T-helper 22 cell (primary cell): ENCODE measurements around the gene ZC3H4.
"Not testable (repeated sequence)": the region's sequence is repeated elsewhere in the genome, so short reads cannot be mapped to it uniquely, and the experiment has no call there.

Experiments
- DNase-seq: peaks from one replicate; pipeline ENCODE4 v3.0.0-alpha.2; 2020; ENCODE audit warnings: low read depth

Gene ZC3H4

DNA sequence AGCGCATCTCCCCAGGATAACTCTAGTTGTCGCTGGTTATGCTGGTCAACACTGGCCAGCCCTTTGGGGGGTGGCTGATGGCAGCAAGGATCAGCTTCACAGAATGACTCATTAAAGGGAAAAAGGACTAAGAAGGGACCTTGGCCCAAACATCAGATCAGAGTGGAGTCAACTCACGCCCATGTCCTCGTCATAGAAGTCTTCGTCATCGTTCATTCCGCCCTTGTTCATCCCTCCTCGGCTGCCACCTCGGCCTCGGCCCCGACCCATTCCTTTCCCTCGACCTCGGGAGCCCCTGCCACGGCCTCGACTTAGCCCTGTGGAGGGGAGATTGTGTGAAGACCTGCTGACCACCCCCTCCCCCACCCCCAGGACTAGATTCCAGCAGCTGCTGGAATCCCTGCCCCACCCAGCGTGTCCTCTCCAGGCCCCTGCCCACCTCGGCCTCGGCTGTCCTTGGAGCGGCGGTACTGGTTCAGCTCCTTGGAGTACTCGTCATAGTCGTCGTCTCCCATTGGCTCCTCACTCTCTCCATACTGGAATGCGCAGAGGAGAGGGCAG is 28.6 kb downstream of the ZC3H4 start:
- DNase-seq = no peak

DNA sequence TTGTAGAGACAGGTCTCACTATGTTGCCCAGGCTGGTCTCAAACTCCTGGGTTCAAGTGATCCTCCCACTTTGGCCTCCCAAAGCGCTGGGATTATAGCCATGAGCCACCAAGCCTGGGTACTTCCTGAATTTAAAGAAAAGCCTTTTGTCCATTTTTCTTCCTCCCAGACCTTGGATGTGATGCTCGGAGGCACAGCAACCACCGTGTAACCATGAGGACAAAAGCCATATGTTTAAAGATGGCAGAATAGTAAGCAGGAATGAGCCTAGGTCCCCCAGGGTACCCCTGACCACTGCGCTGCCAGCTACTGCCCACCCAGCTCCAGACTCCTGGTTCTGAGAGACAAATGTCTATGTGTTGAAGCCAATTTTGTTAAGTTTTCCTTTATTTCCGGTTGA is 31.1 kb downstream of the ZC3H4 start:
- DNase-seq = no peak

DNA sequence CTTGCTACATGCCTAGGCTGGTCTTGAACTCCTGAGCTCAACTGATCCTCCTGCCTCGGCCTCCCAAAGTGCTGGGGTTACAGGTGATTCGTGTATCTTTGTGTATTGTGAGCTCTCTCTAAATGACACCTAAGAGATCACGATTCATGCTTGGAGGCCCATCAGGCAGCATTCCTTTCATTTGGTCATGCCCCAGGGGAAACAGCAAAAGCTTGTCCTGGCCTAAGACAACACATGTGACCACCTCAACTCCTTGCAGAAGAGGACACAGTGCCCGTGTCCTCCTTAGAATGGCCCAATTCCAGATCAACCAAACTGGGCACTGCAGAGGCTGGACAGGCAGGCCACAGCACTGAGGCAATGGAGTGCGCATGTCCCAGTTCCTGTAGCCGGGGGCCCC is 32.5 kb downstream of the ZC3H4 start:
- DNase-seq = no peak

DNA sequence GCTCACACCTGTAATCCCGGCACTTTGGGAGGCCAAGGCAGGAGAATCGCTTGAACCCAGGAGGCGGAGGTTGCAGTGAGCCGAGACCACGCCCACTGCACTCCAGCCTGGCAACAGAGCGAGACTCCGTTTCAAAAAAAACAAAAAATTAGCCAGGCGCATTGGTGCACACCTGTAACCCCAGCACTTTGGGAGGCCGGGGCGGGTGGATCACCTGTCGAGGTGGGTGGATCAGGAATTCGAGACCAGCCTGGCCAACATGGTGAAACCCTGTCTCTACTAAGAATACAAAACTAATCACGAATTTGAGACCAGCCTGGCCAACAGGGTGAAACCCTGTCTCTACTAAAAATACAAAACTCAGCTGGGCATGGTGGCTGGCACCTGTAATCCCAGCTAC is 35.2 kb downstream of the ZC3H4 start:
- not testable (repeated sequence) for DNase-seq

DNA sequence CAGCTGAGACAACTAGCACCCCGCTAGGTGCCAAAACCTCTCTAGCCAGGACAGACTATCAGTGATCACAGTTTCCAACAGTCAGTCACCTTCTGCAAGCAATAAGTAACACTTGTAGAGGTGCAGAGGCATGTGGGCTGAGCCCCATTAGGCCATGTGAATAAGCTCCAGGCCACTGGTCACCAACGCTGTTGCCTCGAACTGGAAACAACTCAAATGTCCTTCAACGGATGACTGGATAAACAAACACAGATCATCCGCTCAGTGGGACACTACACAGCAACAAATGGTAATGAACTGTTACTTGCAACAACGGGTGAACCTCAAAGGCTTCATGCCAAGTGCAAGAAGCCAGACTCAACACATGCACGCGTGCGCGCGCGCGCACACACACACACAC is 37.6 kb downstream of the ZC3H4 start:
- no peak for DNase-seq

DNA sequence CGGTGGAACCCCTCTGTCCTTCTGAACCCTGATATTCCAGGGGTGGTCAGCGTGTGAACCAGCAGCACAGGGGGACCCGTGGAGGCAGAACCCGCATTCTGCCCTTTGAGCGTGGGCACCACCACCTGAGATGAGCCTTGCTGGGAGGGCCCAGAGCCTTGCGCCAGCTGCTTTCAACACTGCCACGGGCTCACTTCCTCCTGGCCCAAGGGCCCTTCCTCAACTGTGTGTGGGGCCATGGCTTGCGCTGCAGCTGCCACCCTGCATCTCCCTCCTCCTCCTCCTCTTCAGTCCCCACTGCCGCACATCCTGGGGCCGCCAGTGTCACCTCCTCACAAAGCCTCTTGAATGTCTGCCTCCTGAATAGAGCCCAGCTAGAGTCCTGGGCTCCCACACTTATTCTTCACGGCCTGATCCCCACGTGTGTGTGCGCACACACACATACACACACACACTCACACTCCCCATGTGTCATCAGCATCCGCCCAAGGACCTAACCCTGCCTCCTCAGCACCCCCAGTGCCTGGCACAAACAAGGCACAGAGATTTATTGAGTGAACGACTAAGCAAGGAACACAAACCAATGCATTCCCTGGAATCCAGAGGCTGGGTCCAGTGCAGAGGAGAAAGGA is 38.3 kb downstream of the ZC3H4 start:
- no peak for DNase-seq

DNA sequence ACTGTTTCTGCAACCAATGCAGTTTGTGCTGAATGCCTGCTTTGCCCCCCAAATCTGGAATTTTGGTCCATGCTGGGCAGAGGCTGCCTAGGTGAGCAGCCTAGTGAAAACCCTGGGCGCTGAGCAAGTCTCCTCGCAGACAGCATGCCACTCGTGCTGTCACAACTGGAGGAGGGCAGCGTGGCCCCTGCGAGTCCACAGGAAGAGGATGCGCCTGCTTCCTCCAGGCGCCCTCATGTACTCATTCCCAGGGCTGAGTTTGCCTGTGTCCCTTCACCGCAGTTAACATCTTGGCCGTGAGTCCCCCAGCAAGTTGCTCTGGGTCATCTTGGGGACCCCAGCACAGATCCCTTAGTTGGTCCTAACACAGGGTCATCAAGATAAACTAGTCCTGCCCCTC is 39.0 kb downstream of the ZC3H4 start:
- DNase-seq = no peak

DNA sequence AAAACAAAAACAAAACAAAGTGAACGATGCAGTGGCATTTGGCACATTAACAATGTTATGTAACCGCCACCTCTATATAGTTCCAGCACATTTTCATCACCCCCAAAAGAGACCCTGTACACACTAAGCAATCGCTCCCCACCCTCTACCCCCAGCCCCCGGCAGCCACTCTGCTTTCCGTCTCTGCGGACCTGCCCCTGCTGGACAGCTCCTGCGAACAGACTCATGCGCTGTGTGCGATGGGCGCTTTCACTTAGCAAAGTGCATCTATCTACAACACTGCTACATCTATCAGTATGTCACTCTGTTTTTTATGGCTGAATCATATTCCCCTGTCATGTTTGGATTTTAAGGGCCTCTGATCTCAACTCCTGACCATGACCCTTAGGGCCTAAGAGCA is 40.0 kb downstream of the ZC3H4 start:
- no peak for DNase-seq

DNA sequence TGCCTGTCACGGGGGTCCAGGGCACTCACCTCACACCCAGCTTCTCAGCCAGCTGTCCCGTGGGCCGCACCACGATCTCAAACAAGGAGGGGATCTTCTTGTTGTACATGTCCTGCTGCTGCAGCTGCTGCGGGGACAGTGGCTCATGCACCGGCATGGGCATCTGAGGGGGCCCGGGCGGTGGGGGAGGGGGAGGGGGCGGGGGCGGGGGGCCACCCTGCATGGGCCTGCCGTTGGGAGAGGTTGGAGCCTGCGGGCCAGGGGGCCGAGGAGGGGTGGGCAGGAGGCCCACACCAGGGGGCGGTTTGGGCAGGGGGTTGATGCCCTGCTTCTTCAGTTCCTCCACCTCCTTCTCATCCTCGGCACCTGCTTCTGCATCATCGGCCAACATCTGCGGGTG is 41.3 kb downstream of the ZC3H4 start:
- DNase-seq = no peak

DNA sequence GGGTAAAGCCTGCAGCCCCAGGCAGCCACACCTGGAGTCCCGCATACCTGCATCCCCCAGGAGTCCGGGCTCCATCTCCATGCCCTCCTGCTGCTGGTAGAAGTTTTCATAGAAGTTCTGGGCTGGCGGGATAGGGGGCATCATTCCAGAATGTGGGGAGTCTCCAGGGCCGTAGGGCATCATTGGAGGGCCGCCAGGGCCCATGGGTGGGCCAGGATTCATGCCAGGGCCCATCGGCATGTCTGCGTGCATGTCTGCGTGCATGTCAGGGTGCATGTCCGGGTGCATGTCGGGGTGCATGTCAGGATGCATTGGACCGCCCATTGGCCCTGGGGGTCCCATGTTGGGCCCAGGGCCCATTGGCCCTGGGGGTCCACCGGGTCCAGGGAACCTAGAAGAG is 41.8 kb downstream of the ZC3H4 start:
- no peak for DNase-seq

DNA sequence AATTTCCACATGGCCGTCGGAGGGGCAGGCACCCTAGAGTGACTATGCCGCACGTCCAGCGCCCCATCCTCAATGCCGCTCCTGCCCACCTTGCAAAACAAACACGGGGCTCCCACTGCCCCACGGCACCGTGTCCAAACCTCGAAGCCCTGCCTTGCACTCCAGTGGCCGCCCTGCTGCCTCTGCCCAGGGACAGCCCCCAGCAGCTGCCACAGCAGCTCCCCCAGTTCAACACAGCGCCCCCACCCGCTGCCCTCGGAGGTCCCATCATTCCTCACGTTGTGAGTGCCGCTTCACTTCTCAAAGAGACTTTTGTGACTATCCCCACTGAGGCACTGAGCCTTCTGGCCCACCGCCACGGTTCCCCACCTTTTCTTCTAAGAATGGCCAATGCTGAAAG is 42.8 kb downstream of the ZC3H4 start:
- no peak for DNase-seq

DNA sequence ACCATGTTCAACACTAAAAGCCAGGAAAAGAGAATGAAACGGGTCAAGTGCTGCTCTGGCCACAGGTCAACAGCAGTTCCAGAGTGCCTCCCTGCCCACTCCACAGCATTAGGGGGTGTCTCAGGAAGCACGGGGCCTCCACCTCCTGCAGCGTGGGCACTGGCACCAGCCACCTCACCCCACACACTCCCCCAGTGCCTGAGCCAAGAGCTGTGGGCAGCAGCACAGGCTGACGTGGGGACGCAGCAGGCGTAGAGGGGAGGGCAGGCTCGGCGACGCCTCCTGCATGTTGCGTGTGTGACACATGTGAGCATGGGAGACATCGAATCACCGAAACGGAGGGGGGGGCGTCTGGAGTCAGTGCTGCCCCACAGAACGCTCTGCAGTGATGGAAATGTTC is 43.8 kb downstream of the ZC3H4 start:
- DNase-seq = no peak

DNA sequence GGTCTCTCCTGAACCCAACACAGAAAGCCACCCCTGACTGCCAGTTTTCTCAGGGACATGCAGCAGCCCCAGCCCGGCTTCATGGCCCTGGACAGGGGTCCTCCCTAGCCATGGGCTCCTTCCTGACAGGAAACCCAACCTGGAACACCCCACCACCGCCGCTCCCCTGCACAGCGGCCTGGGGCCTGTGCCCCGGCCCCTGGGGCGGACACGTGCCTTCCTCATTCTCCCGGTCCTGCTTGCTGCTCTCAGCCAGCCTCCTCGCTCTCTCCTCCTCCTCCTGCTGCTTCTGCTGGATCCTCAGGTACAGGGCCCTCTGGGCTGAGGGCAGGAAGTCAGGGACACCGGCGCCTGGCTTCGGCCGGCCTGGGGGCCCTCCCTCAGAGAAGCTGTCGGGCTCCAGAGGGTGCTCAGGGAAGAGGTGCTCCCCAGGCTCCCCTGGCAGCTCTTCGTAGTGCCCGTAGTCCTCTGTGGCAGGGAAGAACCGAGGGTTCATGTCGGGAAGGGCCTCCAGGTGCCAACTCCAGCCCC is 44.6 kb downstream of the ZC3H4 start:
- no peak for DNase-seq

DNA sequence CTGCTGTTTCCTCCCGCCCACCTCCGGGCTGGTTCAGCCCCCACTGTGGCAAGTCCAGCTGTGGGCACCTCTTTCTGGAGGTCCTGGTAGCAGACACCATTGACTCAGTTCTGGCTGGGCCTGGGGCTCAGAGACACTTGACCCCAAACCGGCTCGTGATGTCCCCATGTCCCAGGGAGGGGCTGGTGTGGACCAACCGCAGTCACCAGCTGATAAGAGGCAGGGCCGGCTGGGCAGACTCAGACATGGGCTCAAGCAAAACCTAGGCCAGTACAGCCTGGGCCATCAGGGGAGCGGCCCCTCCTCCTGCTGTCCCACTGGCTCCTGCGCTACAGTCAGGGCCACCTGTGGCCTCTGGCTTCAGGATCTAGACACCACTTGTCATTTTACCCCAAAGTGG is 45.3 kb downstream of the ZC3H4 start:
- no peak for DNase-seq

DNA sequence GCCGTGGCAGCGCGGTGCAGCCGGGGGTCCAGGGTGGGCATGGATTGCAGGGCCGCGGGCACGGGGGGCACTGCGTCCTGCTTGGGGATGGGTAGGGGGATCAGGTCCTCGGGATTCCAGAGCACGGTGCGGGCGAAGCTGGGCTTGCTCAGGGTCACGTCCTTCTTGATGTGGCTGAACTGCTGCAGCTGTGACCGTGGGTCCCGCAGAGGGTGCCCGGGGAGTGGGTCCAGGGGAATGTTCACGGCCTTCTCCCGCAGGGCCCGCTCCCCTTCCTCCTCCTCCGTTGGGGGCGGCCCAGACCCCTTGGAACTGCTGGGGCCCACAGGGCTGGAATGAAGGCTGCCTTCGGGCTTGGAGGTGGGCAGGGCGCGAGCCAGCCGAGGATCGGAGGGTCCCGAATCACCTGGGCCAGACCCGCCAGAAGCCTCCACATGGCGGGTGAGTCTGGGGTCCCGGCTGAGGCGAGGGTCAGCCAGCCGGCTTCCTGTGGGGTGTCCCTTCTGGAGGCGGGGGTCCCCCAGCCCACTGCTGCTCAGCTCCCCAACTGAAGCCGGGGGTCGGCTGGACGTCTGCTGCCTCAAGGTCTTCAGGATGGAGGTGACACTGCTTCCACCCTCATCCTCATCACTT is 46.2 kb downstream of the ZC3H4 start:
- DNase-seq = no peak

DNA sequence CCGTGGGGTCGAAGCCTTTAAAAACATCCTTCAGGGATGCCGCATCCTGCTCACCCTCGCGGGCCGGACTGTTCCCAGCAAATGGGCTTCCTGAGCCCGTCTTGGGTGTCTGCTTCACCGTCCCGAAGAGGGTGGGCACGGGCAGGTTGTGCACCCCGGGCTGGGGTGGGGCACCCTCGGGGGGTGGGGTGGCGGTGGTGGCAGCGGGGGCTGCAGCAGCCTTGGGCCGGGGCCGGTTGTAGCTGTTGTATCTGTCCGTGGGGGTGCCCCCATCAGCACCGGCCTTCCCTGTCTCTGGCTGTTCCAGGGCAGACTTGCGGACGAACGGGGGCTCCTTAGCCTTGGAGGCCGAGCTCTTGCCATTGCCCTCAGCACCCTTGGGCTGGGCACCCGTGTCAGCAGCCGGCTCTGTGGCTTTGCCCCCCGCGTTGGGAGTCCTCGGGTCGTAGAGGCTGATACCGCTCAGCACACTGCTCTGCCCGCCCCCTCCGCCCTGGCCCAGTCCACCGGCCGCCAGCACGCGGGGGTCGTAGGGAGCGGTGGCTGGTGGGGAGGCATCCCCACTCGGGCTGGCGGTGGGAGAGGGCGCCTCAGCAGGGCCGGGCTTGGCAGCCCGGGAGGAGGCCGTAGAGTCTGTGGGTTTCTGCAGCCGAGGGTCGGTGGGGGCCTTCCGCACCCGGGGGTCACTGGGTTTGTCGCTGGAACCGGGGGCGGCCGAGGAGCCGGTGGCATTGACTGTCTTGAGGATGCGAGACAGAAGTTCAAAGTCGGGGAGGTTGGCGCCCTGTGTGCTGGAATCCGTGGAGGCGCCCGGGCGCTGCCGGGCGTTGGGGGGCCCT is 47.0 kb downstream of the ZC3H4 start:
- DNase-seq = no peak

DNA sequence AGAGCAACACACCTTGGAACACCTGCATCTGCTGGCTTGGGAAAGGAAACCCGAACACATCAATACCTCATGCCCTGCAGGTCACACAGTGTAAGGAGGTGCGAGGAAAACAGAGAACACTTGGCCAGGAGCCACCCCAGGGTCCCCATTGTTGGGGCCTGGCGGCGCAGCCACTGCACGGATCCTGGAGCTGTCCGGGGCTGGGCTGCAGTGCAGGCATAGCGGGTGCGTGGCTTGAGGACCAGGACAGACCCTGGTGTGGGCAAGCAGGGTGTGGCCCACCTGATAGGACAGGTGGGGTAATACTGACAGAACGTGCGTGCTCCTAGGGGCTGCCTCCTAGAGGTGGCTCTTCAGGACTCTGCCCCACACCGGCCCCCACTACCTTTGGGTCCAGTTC is 48.3 kb downstream of the ZC3H4 start:
- DNase-seq = no peak

DNA sequence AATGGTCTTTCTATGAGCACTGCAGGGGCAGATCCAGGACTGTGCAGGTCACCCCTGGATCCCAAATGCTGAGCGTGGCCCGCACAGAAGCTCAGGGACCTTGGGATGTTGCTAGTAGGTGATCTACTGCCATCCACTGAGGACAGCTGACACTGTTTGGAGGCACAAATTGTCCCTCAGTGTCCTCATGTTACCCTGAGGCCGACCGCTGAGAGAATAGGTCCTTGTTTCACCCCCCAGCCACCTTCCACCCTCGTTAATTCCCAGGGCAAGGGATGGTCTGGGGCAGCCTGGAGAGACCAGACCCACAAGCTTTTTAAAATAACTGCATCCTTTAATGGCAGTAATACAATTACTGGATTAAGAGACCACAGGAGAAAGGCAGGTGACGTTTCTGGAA is 49.7 kb downstream of the ZC3H4 start:
- no peak for DNase-seq

DNA sequence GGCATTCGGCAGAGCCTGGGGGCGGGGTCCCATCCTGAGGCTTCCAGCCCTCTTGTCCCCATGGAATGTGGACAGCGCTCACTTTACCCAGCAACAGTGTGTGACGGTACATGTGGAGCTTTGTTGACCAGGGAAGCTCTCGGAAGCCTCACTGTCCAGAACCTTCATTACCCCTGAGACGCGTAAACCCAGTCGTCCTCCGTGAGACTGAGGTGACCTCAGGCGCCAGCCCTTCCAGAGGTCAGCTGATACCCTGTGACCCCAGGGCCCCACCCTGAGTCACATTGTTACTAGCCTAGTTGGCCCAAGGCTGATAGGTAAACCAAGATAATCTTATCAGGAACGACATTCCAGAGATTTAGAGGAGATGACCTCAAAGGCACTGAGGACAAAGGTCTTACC is 55.0 kb downstream of the ZC3H4 start:
- DNase-seq = no peak

DNA sequence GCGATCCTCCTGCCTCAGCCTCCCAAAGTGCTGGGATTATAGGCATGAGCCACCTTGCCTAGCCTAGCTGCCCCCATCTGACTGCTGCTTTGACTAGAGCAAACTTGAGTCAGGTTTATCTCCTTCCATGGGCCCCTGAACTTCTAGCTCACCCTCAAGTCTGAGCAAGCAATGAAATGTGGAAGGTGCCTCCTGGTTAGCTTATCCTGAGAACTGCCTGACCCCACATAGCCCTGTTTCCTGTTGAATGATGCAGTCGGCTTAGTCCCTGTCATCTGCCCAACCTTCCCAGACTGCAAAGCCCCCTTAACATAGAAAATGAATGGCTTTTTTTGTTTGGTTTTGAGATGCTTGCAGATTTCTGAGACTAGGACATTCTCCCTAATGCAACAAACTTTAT is 56.2 kb downstream of the ZC3H4 start:
- no peak for DNase-seq

DNA sequence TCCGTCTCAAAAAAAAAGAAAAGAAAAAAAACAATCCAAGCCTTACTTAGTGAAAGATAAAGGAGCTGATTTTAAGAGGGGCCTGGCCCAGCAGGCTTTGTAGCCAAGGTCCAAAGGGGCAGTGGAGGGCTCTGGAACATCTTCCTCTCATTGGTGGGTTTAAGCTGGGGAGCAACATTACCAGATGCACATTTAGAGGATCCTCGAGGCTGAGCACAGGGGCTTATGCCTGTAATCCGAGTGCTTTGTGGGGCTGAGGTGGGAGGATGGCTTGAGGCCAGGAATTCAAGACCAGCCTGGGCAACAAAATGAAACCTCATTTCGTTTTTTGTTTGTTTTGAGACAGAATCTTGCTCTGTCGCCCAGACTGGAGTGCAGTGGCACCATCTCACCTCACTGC is 57.2 kb downstream of the ZC3H4 start:
- no peak for DNase-seq

DNA sequence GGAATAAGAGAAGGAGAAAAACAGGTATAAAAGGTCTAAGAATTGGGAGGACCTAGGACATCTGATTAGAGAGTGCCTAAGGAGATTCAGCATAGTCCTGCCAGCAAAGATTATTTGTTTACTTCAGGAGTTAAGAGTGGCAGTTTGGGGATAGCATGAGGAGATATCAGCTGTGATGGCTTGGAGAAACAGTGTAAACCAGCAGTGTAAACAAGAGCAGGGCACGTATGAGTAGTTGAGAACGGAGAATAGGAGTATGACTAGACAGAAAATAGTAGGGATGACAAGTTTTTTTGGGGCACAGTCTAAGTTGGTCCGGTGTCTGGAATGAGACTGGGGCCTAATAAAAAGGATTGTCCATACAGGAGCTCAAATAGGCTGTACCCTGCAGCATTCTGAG is 63.0 kb downstream of the ZC3H4 start:
- not testable (repeated sequence) for DNase-seq

DNA sequence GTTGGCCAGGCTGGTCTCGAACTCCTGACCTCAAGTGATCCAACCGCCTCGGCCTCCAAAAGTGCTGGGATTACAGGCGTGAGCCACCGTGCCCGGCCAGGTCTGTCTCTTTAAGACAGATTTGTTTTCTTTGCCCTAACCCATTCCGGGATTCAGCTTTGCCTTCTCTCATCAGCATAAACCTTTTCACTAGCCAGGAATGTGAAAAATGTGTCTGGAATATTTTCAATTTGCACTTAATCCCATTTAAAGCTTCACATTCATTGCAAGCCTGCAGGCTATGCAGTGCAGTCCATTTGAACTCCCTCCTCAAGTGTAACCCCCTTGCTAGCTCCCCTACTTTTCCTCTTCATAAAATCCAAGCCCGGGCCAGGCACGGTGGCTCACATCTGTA is 64.3 kb downstream of the ZC3H4 start:
- DNase-seq = no peak
